ENCODE data around the gene USP13.

Gene USP13

DNA sequence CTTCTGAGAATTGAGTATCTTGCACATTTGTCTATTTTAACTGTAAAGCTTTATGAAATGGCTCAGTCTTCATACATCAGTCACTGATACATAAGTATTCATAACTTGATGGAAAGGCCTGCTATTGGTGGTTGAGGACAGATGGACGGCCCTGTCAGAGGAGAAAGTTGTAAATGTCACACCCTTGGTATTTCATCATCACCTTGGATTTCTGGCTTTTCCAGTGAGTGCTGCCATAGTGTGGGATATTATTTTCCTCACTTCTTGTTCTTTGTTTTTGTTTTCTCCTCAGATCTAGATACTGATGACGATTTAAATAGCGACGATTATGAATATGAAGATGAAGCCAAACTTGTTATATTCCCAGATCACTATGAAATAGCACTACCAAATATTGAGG lies 47.9 kb downstream of the USP13 start:
- DNase-seq (ENCODE audit: low read depth in 3 of 3) = no peak

DNA sequence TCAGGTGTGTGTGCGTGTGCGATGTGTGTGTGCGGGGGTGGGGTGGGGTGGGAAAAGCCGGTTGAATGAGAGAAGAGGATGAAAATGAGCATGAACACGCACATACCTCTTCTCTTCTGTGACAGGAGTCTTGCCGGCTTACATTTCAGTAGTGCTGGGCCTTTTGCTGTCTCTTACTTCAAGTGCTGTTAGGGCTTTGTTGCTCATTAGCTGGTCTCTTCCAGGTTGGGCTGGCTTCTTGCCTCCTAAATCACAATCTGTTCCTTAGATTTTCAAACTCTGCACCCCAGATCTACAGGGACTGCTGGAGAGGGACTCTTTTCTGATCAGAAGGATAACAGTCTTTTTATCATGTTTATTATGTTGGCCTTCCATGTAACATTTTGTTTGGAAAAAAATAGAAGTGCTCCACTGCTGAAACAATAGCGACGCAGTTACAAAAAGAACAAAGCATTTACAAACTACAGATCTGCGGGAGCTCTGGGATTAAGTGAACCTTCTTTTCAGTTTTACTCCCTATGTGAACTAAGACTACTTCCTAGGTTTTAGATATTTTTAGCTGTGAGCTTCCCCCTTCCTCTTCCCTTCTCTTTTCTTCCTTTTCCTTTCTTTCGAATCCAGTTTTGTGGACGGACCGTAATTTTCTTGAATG lies 48.5 kb downstream of the USP13 start:
- no peak for DNase-seq (ENCODE audit: low read depth in 3 of 3)

GRCh38 chr3:179702271-179702947 lies 49.6 kb downstream of the USP13 start:
- DNase-seq (ENCODE audit: low read depth in 3 of 3) = no peak

- no peak for DNase-seq (ENCODE audit: low read depth in 3 of 3)
Observed at GRCh38 chr3:179703816-179704215, 51.0 kb downstream of the USP13 start.

DNA sequence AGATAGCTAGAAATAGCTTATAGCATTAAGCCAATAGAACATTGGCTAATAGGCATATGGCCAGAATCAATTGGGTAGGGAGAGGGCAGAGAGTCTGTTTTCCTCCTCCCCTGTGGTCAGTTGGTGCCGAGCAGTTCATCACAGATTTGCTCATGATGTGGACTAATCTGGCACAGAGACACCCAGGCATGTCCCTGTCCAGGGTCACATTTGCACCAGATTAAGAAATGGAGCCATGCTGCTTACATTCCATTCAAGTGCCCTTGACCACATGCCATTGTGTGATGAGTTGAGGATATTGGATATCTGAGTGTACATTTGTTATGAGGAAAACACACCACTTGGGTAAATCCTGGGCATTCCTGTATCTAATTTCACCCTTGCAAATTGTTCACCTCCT lies 53.4 kb downstream of the USP13 start:
- DNase-seq (ENCODE audit: low read depth in 3 of 3) = no peak

DNA sequence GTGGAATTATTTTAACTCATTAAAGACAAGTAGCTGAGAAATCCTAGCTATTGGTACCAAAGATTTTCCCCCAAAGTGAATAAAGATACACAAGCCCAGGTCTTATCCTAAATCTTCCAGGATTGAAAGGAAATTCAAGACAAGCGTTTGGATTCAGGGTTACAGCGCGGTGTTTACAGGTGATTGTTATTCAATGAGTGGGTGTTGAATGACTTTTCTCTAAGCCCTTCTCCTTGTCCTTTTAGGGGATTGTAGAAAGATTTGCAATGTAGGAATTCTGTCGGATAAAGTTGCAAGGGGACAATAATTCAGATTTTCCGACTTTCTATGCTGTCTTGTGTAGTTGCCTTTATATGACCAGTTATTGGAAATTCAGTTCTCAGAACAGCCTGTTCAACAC lies 57.2 kb downstream of the USP13 start:
- DNase-seq (ENCODE audit: low read depth in 3 of 3) = no peak

- no peak for DNase-seq (ENCODE audit: low read depth in 3 of 3)
Observed at GRCh38 chr3:179713643-179714090, 60.8 kb downstream of the USP13 start.

DNA sequence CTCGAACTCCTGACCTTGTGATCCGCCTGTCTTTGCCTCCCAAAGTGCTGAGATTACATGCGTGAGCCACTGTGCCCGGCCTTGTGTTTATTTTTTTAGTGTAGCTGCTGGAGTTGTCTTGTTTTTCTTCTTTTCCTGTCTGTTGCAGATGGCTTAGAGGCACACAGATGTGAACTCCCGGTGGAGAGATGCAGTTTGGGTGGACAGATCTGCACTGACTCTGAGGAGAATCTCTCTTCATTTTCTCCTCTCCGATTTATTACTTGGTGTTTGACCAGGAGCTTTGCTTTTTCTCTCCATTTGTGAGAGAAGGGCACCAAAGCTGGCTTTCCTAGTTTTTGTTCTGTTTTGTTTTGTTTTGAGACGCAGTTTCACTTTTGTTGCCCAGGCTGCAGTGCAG lies 62.7 kb downstream of the USP13 start:
- DNase-seq (ENCODE audit: low read depth in 3 of 3) = no peak

DNA sequence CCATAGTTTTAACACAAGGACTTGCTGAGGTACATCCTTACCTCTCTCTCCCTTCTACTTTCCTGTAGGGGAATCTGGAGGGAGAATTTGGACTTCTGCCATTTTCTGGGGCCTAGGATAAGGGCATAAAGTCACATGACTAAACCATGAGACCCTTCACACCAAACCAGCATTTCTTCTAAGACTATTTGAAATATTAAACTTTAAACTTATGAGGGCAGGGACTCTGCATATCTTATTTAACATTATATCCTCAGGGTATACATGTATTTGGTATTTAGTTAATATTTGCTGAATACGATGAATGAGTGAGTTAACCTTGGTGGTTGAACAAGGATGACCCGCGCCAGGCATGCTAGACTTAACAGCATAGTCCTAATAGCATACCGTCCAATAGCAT lies 63.4 kb downstream of the USP13 start:
- DNase-seq (ENCODE audit: low read depth in 3 of 3) = no peak

DNA sequence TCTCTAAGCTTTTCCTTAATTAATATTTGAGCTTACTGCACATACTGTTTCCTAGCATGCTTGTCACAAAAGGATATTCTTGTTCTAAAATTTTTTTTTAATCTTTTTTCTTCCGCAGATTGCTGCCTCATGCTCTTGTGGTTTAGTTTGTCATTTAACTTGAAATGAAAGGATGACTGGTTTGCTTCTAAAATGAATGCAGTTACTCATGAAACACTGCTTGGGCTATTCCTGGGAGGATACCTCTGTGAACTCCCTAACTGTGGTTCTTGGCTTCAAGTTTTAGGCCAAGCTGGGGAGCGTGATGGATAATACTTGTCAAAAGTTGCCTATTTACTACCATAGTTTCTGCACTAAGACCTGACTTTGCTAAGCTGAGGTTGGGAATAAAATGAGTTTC lies 64.0 kb downstream of the USP13 start:
- DNase-seq (ENCODE audit: low read depth in 3 of 3) = no peak

GRCh38 chr3:179717219-179717618 lies 64.4 kb downstream of the USP13 start:
- DNase-seq (ENCODE audit: low read depth in 3 of 3) = no peak

GRCh38 chr3:179719048-179719734 lies 66.4 kb downstream of the USP13 start:
- no peak for DNase-seq (ENCODE audit: low read depth in 3 of 3)

GRCh38 chr3:179720196-179720595 lies 67.4 kb downstream of the USP13 start:
- DNase-seq (ENCODE audit: low read depth in 3 of 3) = no peak

DNA sequence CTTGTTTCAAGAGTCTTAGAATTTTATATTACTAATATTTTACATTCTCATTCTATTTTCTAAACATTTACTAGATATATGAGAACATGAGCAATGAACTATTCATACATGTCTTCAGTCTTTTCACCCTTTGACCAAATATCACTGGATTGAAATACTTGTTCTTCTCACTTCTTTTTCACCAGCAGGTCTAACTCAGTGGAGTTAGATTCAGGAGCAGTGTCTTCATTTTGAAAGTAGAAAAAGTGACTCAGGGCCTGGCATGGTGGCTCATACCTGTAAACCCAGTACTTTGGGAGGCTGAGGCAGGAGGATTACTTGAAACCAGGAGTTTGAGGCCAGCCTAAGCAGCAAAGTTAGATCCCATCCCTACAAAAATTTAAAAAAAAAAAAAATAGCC lies 70.8 kb downstream of the USP13 start:
- DNase-seq (ENCODE audit: low read depth in 3 of 3) = no peak

DNA sequence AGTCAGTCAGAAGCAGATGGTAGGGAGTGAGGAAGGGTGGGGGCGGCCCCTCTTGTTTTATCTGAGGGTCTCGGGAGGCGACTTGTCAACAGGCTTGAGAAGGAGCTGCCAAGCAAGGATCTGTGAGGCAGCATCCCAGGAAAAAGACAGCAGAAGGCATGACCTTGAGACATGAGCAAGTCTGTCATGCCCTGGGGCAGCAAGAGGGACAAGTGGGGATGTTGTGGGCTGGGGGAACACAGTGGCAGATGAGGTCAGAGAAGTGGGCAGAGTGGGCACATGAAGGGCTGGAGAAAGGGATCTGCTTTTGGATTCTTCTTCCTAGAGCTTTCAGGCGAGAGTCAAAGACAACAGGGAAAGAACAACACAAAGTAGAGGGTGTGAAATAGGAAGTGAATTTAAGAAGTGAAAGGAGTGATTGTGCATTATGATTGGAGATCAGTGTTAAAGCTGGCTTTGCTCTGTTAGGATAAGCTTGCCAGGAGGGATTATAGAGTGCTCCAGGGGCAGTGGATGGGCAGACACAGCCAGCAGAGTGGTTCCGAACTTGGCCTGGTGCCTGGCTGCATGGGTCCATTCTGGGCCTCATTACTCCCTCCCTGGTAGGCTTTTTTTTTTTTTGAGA lies 73.3 kb downstream of the USP13 start:
- DNase-seq (ENCODE audit: low read depth in 3 of 3) = no peak

GRCh38 chr3:179729086-179729485 lies 76.2 kb downstream of the USP13 start:
- no peak for DNase-seq (ENCODE audit: low read depth in 3 of 3)

- no peak for DNase-seq (ENCODE audit: low read depth in 3 of 3)
Observed at GRCh38 chr3:179729981-179730380, 77.1 kb downstream of the USP13 start.

DNA sequence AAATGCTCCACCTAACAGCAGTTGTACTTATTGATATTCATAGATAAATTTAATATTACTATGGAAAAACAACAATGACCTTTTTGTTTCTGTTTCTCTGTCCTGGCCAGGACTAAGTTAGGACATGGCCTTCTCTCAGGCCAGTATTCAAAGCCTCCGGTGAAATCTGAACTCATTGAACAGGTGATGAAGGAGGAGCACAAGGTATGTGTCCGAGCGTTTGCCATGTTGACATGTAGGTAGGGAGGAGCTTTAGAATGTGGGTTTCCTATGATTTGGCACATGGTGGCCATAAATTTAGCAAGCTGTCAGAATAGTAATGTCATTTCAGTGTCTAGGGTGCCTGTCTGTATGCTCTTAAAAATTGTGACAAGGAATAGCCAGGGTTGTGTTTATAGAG lies 77.7 kb downstream of the USP13 start:
- DNase-seq (ENCODE audit: low read depth in 3 of 3) = no peak

DNA sequence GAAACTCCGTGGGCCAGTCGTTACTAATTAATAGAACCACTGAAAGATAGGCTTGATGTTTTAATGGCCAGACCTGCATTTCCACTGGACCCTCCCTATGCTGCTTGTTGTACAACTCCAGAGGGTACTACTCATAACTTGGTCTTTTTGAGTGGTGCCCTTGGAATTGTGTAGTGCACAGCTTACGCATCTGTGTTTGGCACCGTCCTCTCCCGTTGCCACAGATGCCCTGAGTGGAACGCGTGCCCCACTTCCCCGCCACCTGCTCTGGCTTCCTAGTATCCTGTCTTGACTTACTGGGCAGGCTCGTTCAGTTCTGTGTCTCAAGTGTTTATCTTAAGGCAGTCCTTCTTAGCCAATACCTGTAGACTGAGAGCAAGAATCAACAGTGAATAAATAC lies 78.7 kb downstream of the USP13 start:
- no peak for DNase-seq (ENCODE audit: low read depth in 3 of 3)

GRCh38 chr3:179732661-179733348 lies 80.0 kb downstream of the USP13 start:
- no peak for DNase-seq (ENCODE audit: low read depth in 3 of 3)

GRCh38 chr3:179733797-179734196 lies 81.0 kb downstream of the USP13 start:
- DNase-seq (ENCODE audit: low read depth in 3 of 3) = no peak

All from stimulated activated CD4-positive, alpha-beta T cell treated with anti-CD3 and anti-CD28 coated beads, TNF-alpha, amount 100 ng/mL, for 4 hours (primary cell).